Cardiac muscle cell (in vitro differentiated cells and primary cell): ENCODE results near the gene SAMD8. TPM values are rescaled to one million over a fixed set of nuclear protein-coding genes. Genes with fewer than 3 reads are reported as not detected.
"Not testable (repeated sequence)": the region's sequence is repeated elsewhere in the genome, so short reads cannot be mapped to it uniquely, and the experiment has no call there.

ENCODE experiments used
- DNase-seq, 2 donors: peaks; one replicate each; pipeline versions ENCODE4 v3.0.0 to v3.0.0-alpha.2; 2010 to 2017; ENCODE audit warnings: low read depth in 1 of 2, low spot score in 1 of 2
- H3K27ac ChIP-seq: fragments of 200-600 bp; sonication (generic); 2 replicates; pipeline ENCODE4 v1.5.1; 2016
- H3K27me3 ChIP-seq: fragments of 200-600 bp; sonication (generic); 2 replicates; pipeline ENCODE4 v1.6.0; 2016; ENCODE audit warnings: control low read depth
- H3K36me3 ChIP-seq: fragments of 200-600 bp; sonication (generic); 2 replicates; pipeline ENCODE4 v1.5.1; 2016; ENCODE audit warnings: control low read depth
- H3K4me1 ChIP-seq: fragments of 200-600 bp; sonication (generic); 2 replicates; pipeline ENCODE4 v1.8.1; 2017; ENCODE audit warnings: low read depth, mild to moderate bottlenecking, mixed run types
- H3K4me3 ChIP-seq: fragments of 200-600 bp; sonication (generic); 2 replicates; pipeline ENCODE4 v1.5.1; 2016; ENCODE audit warnings: mild to moderate bottlenecking
- H3K9me3 ChIP-seq: fragments of 200-600 bp; sonication (generic); 2 replicates; pipeline ENCODE4 v1.5.1; 2017; ENCODE audit warnings: low read depth, mild to moderate bottlenecking, control low read depth
- CTCF ChIP-seq: IDR thresholded peaks from 2 replicates; pipeline ENCODE4 v1.5.1; 2012; ENCODE audit warnings: low read depth, mild to moderate bottlenecking, low read length
- polyA plus RNA-seq: library from polyadenylated mRNA; unstranded; fragments of >200 nt; fragmentation: Nextera tagmentation; extraction: Ambion mirVana; gene quantifications from 2 replicates; pipeline ENCODE4 v1.2.1, GENCODE V29; 2016
- total RNA-seq: library from RNA; depleted of rRNA; stranded (reverse); fragments of >200 nt; gene quantifications from 2 replicates; pipeline ENCODE4 v1.2.3, GENCODE V29; 2016

SAMD8 gene
- total and polyA plus RNA-seq, 2 experiments from 2014 or later: 9.4 to 15.8 TPM

GRCh38 chr10:75115137-75115536 is 3.7 kb downstream of the SAMD8 start:
- Histone ChIP-seq H3K27me3 (no peaks in the 10 kb centered on the region), H3K4me1 (peaks cover 10% of the 10 kb centered on the region), H3K27ac (no peak overlapping the region), H3K36me3 (no peaks in the 10 kb centered on the region), H3K4me3 (no peak overlapping the region), H3K9me3 (no peaks in the 10 kb centered on the region)
- DNase-seq: peak in 1 of 2 donors; percentile 67
- no peak for TF ChIP-seq CTCF

- H3K27me3 ChIP-seq, H3K4me3 ChIP-seq, H3K36me3 ChIP-seq, H3K9me3 ChIP-seq, H3K4me1 ChIP-seq, H3K27ac ChIP-seq: not testable (repeated sequence)
- DNase-seq: peak in 1 of 2 donors; percentile 22
Measured at GRCh38 chr10:75116941-75117775, 5.7 kb downstream of the SAMD8 start.

GRCh38 chr10:75117995-75118394 is 6.5 kb downstream of the SAMD8 start:
- Histone ChIP-seq H3K9me3 (no peaks in the 10 kb centered on the region), H3K27me3 (no peaks in the 10 kb centered on the region), H3K4me1 (peaks cover 1% of the 10 kb centered on the region), H3K27ac (no peak overlapping the region), H3K4me3 (no peak overlapping the region), H3K36me3 (no peaks in the 10 kb centered on the region)
- no peak for TF ChIP-seq CTCF
- DNase-seq: peak in 1 of 2 donors; percentile 44

- H3K4me3 ChIP-seq, H3K27ac ChIP-seq, H3K9me3 ChIP-seq, H3K4me1 ChIP-seq, H3K36me3 ChIP-seq, DNase-seq, H3K27me3 ChIP-seq: not testable (repeated sequence)
Measured at GRCh38 chr10:75119444-75120066, 8.1 kb downstream of the SAMD8 start.

- Histone ChIP-seq H3K4me3 (no peak overlapping the region), H3K9me3 (no peaks in the 10 kb centered on the region), H3K36me3 (no peaks in the 10 kb centered on the region), H3K4me1 (peaks cover 8% of the 10 kb centered on the region), H3K27me3 (no peaks in the 10 kb centered on the region), H3K27ac (no peak overlapping the region)
- DNase-seq: no peak
- TF ChIP-seq CTCF: no peak
Measured at GRCh38 chr10:75121322-75121721, 9.9 kb downstream of the SAMD8 start.

- Histone ChIP-seq H3K9me3 (no peaks in the 10 kb centered on the region), H3K4me1 (peaks cover 8% of the 10 kb centered on the region), H3K27me3 (no peaks in the 10 kb centered on the region), H3K4me3 (no peak overlapping the region), H3K36me3 (no peaks in the 10 kb centered on the region), H3K27ac (no peak overlapping the region)
- no peak for DNase-seq
- no peak for TF ChIP-seq CTCF
Measured at GRCh38 chr10:75122505-75122904, 11.0 kb downstream of the SAMD8 start.
